Measurements from ENCODE around the gene CHPT1. TPM values are rescaled to one million over a fixed set of nuclear protein-coding genes. Genes with fewer than 3 reads are reported as not detected.
A peak's percentile ranks its signal among the peaks of the same experiment; 100 is the strongest.

Gene CHPT1
- total and polyA plus RNA-seq, 2 donors (not counting 1 experiment from before 2014, with no cell fraction given) = 34.8 to 62.9 TPM

- Histone ChIP-seq H3K79me2 (ENCODE audit: control insufficient read depth, insufficient read depth, low read length) (no peaks in the 10 kb centered on the region), H3K4me2 (ENCODE audit: extremely low read depth, insufficient read depth, low read length) (no peak overlapping the region), H3K27ac (ENCODE audit: insufficient read depth, low read length) (no peak overlapping the region), H3K9me3 (ENCODE audit: control insufficient read depth, insufficient read depth, low read depth, low read length) (no peaks in the 10 kb centered on the region), H3K9ac (ENCODE audit: insufficient read depth, low read length) (no peak overlapping the region), H3K4me1 (ENCODE audit: control insufficient read depth, extremely low read depth, insufficient read depth, low read length) (no peaks in the 10 kb centered on the region), H2AFZ (ENCODE audit: low read length) (no peak overlapping the region), H3K27me3 (ENCODE audit: control insufficient read depth, insufficient read depth, low read length) (no peaks in the 10 kb centered on the region), H4K20me1 (ENCODE audit: control insufficient read depth, extremely low read depth, insufficient read depth, low read length) (no peaks in the 10 kb centered on the region), H3K36me3 (ENCODE audit: control insufficient read depth, insufficient read depth, low read length) (no peaks in the 10 kb centered on the region), H3K4me3 (replicated peaks in 1 of 4; ENCODE audit: control extremely low read depth in 1 of 4, insufficient read depth in 1 of 4, low read depth in 3 of 4, low read length in 4 of 4) (no peak overlapping the region)
- peak; percentile 17 to 53 for DNase-seq (ENCODE audit: low read depth in 2 of 2)
- TF ChIP-seq CTCF (conservative IDR thresholded peaks at IDR 0.05 in 1 of 2, IDR thresholded peaks at IDR 0.05 in 1 of 2; ENCODE audit: low read depth in 1 of 2, low read length in 2 of 2) (no peak), EZH2 (IDR thresholded peaks at IDR 0.05; ENCODE audit: low read length, missing control alignments) (no peak)
These were observed 22.1 kb downstream of the CHPT1 start for GRCh38 chr12:101719566-101719965.

- Histone ChIP-seq H2AFZ (ENCODE audit: low read length) (no peak overlapping the region), H3K4me1 (ENCODE audit: control insufficient read depth, extremely low read depth, insufficient read depth, low read length) (no peaks in the 10 kb centered on the region), H3K4me3 (replicated peaks in 1 of 4; ENCODE audit: control extremely low read depth in 1 of 4, insufficient read depth in 1 of 4, low read depth in 3 of 4, low read length in 4 of 4) (no peak overlapping the region), H3K9me3 (ENCODE audit: control insufficient read depth, insufficient read depth, low read depth, low read length) (no peaks in the 10 kb centered on the region), H3K4me2 (ENCODE audit: extremely low read depth, insufficient read depth, low read length) (no peak overlapping the region), H3K27ac (ENCODE audit: insufficient read depth, low read length) (no peak overlapping the region), H4K20me1 (ENCODE audit: control insufficient read depth, extremely low read depth, insufficient read depth, low read length) (no peaks in the 10 kb centered on the region), H3K27me3 (ENCODE audit: control insufficient read depth, insufficient read depth, low read length) (no peaks in the 10 kb centered on the region), H3K79me2 (ENCODE audit: control insufficient read depth, insufficient read depth, low read length) (no peaks in the 10 kb centered on the region), H3K9ac (ENCODE audit: insufficient read depth, low read length) (no peak overlapping the region), H3K36me3 (ENCODE audit: control insufficient read depth, insufficient read depth, low read length) (no peaks in the 10 kb centered on the region)
- TF ChIP-seq EZH2 (IDR thresholded peaks at IDR 0.05; ENCODE audit: low read length, missing control alignments) (no peak), CTCF (conservative IDR thresholded peaks at IDR 0.05 in 1 of 2, IDR thresholded peaks at IDR 0.05 in 1 of 2; ENCODE audit: low read depth in 1 of 2, low read length in 2 of 2) (no peak)
- DNase-seq (ENCODE audit: low read depth in 2 of 2) = no peak
These were observed 22.7 kb downstream of the CHPT1 start for GRCh38 chr12:101720118-101720517.

- Histone ChIP-seq H3K4me1 (ENCODE audit: control insufficient read depth, extremely low read depth, insufficient read depth, low read length) (no peaks in the 10 kb centered on the region), H3K9me3 (ENCODE audit: control insufficient read depth, insufficient read depth, low read depth, low read length) (no peaks in the 10 kb centered on the region), H3K27me3 (ENCODE audit: control insufficient read depth, insufficient read depth, low read length) (no peaks in the 10 kb centered on the region), H3K9ac (ENCODE audit: insufficient read depth, low read length) (no peak overlapping the region), H3K4me3 (replicated peaks in 1 of 4; ENCODE audit: control extremely low read depth in 1 of 4, insufficient read depth in 1 of 4, low read depth in 3 of 4, low read length in 4 of 4) (no peak overlapping the region), H2AFZ (ENCODE audit: low read length) (no peak overlapping the region), H4K20me1 (ENCODE audit: control insufficient read depth, extremely low read depth, insufficient read depth, low read length) (no peaks in the 10 kb centered on the region), H3K27ac (ENCODE audit: insufficient read depth, low read length) (no peak overlapping the region), H3K4me2 (ENCODE audit: extremely low read depth, insufficient read depth, low read length) (no peak overlapping the region), H3K79me2 (ENCODE audit: control insufficient read depth, insufficient read depth, low read length) (no peaks in the 10 kb centered on the region), H3K36me3 (ENCODE audit: control insufficient read depth, insufficient read depth, low read length) (no peaks in the 10 kb centered on the region)
- DNase-seq (ENCODE audit: low read depth in 2 of 2) = no peak
- TF ChIP-seq CTCF (conservative IDR thresholded peaks at IDR 0.05 in 1 of 2, IDR thresholded peaks at IDR 0.05 in 1 of 2; ENCODE audit: low read depth in 1 of 2, low read length in 2 of 2) = no peak
- TF ChIP-seq EZH2 (IDR thresholded peaks at IDR 0.05; ENCODE audit: low read length, missing control alignments) = no peak
These were observed 25.0 kb downstream of the CHPT1 start for GRCh38 chr12:101722392-101722791.
